IMR-90 (cell line): ENCODE measurements around the gene RBFOX2. TPM values are rescaled to one million over a fixed set of nuclear protein-coding genes. Genes with fewer than 3 reads are reported as not detected.

Source experiments
- ATAC-seq: fragments of 200-7000 bp; cut with Tn5 transposase; 2 replicates; pipeline ENCODE4 v1.9.1; 2020; ENCODE audit warnings: low read depth, mild to moderate bottlenecking, moderate library complexity
- BruUV-seq: library from RNA; stranded (reverse); fragments of 400-500 nt; replicated peaks from 2 replicates; lab custom pipeline; 2021; lab: Mats Ljungman, UMichigan
- CTCF ChIA-PET: fragments of 300-600 bp; formaldehyde crosslinking; extraction: SDS; loops from one replicate; lab custom pipeline; 2021; ENCODE audit warnings: antibody characterized with exemption; lab: Yijun Ruan, JAX
- POLR2A ChIA-PET: fragments of 300-600 bp; sonication (Branson Sonifier 250); formaldehyde crosslinking; loops from one replicate; lab custom pipeline; 2022; ENCODE audit warnings: antibody characterized with exemption; ENCODE audit not compliant: unreplicated experiment; lab: Charles Lee
- DNase-seq: peaks from one replicate; pipeline ENCODE4 v3.0.0; 2013
- H2AFZ ChIP-seq: replicated peaks from 2 replicates; pipeline ENCODE3; 2013; ENCODE audit warnings: low read length, mild to moderate bottlenecking; ENCODE audit not compliant: poor library complexity
- H2AK5ac ChIP-seq: 2 replicates; pipeline ENCODE4 v1.6.1; 2013; ENCODE audit warnings: low read depth, low read length, inconsistent platforms
- H2AK9ac ChIP-seq: replicated peaks from 2 replicates; pipeline ENCODE3; 2013; ENCODE audit warnings: mild to moderate bottlenecking, low read depth, low read length, moderate library complexity; ENCODE audit not compliant: poor library complexity
- H2BK120ac ChIP-seq: 2 replicates; pipeline ENCODE4 v1.6.1; 2013; ENCODE audit warnings: low read depth, low read length, inconsistent platforms
- H2BK15ac ChIP-seq: 3 replicates; pipeline ENCODE4 v1.6.1; 2013; ENCODE audit warnings: low read depth, low read length, inconsistent platforms
- H2BK20ac ChIP-seq: 2 replicates; pipeline ENCODE4 v1.6.1; 2013; ENCODE audit warnings: low read depth, mild to moderate bottlenecking, inconsistent platforms, low read length, moderate library complexity
- H2BK5ac ChIP-seq: 2 replicates; pipeline ENCODE4 v1.6.1; 2013; ENCODE audit warnings: mild to moderate bottlenecking, low read depth, low read length, inconsistent platforms; ENCODE audit not compliant: poor library complexity, severe bottlenecking
- H3K14ac ChIP-seq: replicated peaks from 2 replicates; pipeline ENCODE4 v1.6.1; 2013; ENCODE audit warnings: low read depth, low read length, inconsistent platforms
- H3K18ac ChIP-seq: 2 replicates; pipeline ENCODE4 v1.6.1; 2013; ENCODE audit warnings: low read depth, low read length, control low read depth
- H3K23ac ChIP-seq: 2 replicates; pipeline ENCODE4 v1.6.1; 2013; ENCODE audit warnings: low read depth, low read length, inconsistent platforms
- H3K27ac ChIP-seq: 2 replicates; pipeline ENCODE4 v1.5.1; 2013; ENCODE audit warnings: mild to moderate bottlenecking, control low read depth, low read length; ENCODE audit not compliant: insufficient read depth
- H3K27me3 ChIP-seq: 2 replicates; pipeline ENCODE4 v1.6.1; 2013; ENCODE audit warnings: low read length; ENCODE audit not compliant: control insufficient read depth, insufficient read depth
- H3K36me3 ChIP-seq: 2 replicates; pipeline ENCODE4 v1.6.1; 2013; ENCODE audit warnings: low read length, mixed read lengths; ENCODE audit not compliant: control insufficient read depth, insufficient read depth
- H3K4ac ChIP-seq: 2 replicates; pipeline ENCODE4 v1.6.1; 2013; ENCODE audit warnings: low read depth, low read length, inconsistent platforms
- H3K4me1 ChIP-seq: 2 replicates; pipeline ENCODE4 v1.6.1; 2013; ENCODE audit warnings: low read length, mixed read lengths; ENCODE audit not compliant: control insufficient read depth, insufficient read depth
- H3K4me2 ChIP-seq: 2 replicates; pipeline ENCODE4 v1.6.1; 2013; ENCODE audit warnings: low read depth, mild to moderate bottlenecking, control low read depth, low read length, moderate library complexity
- H3K4me3 ChIP-seq: 2 replicates; pipeline ENCODE4 v1.5.1; 2013; ENCODE audit warnings: low read depth, mild to moderate bottlenecking, control low read depth, low read length, moderate library complexity; ENCODE audit not compliant: insufficient read depth
- H3K56ac ChIP-seq: 2 replicates; pipeline ENCODE4 v1.6.1; 2013; ENCODE audit warnings: low read length, inconsistent platforms; ENCODE audit not compliant: insufficient read depth; ENCODE audit errors: extremely low read depth
- H3K79me1 ChIP-seq, 2 experiments: 2 replicates each; pipeline ENCODE4 v1.6.1; 2013; ENCODE audit warnings: low read length in 2 of 2, inconsistent platforms in 1 of 2, low read depth in 1 of 2
- H3K9ac ChIP-seq: 2 replicates; pipeline ENCODE4 v1.6.1; 2013; ENCODE audit warnings: low read depth, low read length, control low read depth
- H3K9me1 ChIP-seq: 2 replicates; pipeline ENCODE4 v1.6.1; 2013; ENCODE audit warnings: low read length, inconsistent platforms; ENCODE audit not compliant: insufficient read depth
- H3K9me3 ChIP-seq: 2 replicates; pipeline ENCODE4 v1.6.1; 2013; ENCODE audit warnings: low read length; ENCODE audit not compliant: control insufficient read depth, insufficient read depth
- H4K20me1 ChIP-seq: 2 replicates; pipeline ENCODE4 v1.6.1; 2013; ENCODE audit warnings: low read length, inconsistent platforms; ENCODE audit not compliant: insufficient read depth
- H4K5ac ChIP-seq: 2 replicates; pipeline ENCODE4 v1.6.1; 2013; ENCODE audit warnings: mild to moderate bottlenecking, low read depth, low read length, control low read depth
- H4K8ac ChIP-seq, 2 experiments: 2 replicates each; pipeline ENCODE4 v1.6.1; 2013; ENCODE audit warnings: low read depth in 2 of 2, low read length in 2 of 2, control low read depth in 1 of 2, inconsistent platforms in 1 of 2
- H4K91ac ChIP-seq: 2 replicates; pipeline ENCODE4 v1.6.1; 2013; ENCODE audit warnings: low read depth, low read length, inconsistent platforms; ENCODE audit not compliant: insufficient read depth
- CEBPB ChIP-seq: IDR thresholded peaks from 2 replicates; pipeline ENCODE4 v1.6.1; 2012; ENCODE audit warnings: low read depth, low read length, improper control_type of control experiment
- CHD1 ChIP-seq: IDR thresholded peaks from 2 replicates; pipeline ENCODE4 v1.6.1; 2012; ENCODE audit warnings: low read depth, low read length, improper control_type of control experiment
- MAZ ChIP-seq: IDR thresholded peaks from 2 replicates; pipeline ENCODE4 v1.6.1; 2012; ENCODE audit warnings: low read depth, mild to moderate bottlenecking, low read length, improper control_type of control experiment, moderate library complexity, borderline replicate concordance
- MXI1 ChIP-seq: IDR thresholded peaks from 2 replicates; pipeline ENCODE4 v1.6.1; 2012; ENCODE audit warnings: low read depth, mild to moderate bottlenecking, low read length, moderate library complexity, borderline replicate concordance
- NFE2L2 ChIP-seq: fragments of 150-350 bp; IDR thresholded peaks from 2 replicates; pipeline ENCODE4 v1.6.1; 2016; ENCODE audit warnings: low read depth, mild to moderate bottlenecking, low read length
- SMC3 ChIP-seq: fragments of 150-350 bp; IDR thresholded peaks from 2 replicates; pipeline ENCODE4 v1.6.1; 2016; ENCODE audit warnings: low read depth, mild to moderate bottlenecking, antibody characterized with exemption, low read length, moderate library complexity
- USF2 ChIP-seq: fragments of 150-350 bp; IDR thresholded peaks from 2 replicates; pipeline ENCODE4 v1.6.1; 2017; ENCODE audit warnings: mild to moderate bottlenecking, antibody characterized with exemption, low read length, low read depth
- WGBS, 2 experiments: methylation state at CpG; one replicate each; pipeline versions ENCODE4 v1.1.5 to v1.1.7; 2013; ENCODE audit warnings: missing lambda C conversion rate in 2 of 2; ENCODE audit not compliant: insufficient read length in 1 of 2; ENCODE audit errors: extremely low coverage in 2 of 2; 5-methylcytosine and 5-hydroxymethylcytosine counted together
- dilution Hi-C: fragments of 300-500 bp; cut with HindIII; formaldehyde crosslinking; loops from one replicate; pipeline ENCODE4 v1.14.3; 2018; ENCODE audit warnings: low sequenced_read_pairs; ENCODE audit not compliant: unreplicated experiment
- in situ Hi-C: fragments of 300-500 bp; cut with MboI; formaldehyde crosslinking; loops from 3 replicates; pipeline ENCODE4 v1.14.3; 2019; ENCODE audit warnings: low sequenced_read_pairs, inconsistent platforms, mixed read lengths
- intact Hi-C: fragments of 100-400 bp; cut with micrococcal nuclease; formaldehyde crosslinking; loops from 2 replicates; pipeline ENCODE4 v1.10.0; 2022
- polyA plus RNA-seq, 3 experiments: library from polyadenylated mRNA; depleted of rRNA; stranded (reverse); fragments of >200 nt; gene quantifications; 2 replicates each; pipeline ENCODE4 v1.2.3, GENCODE V29; 2012; ENCODE audit warnings: low replicate concordance in 1 of 3
- total RNA-seq: library from RNA; depleted of rRNA; stranded (reverse); fragments of >200 nt; gene quantifications from 2 replicates; pipeline ENCODE4 v1.2.3, GENCODE V29; 2012

The RBFOX2 gene
- total and polyA plus RNA-seq, 2 of the 4 experiments (the other 2 are of a cell fraction): 146 to 178 TPM

GRCh38 chr22:35905894-35906293 is 122.7 kb downstream of the RBFOX2 start:
- Histone ChIP-seq H4K5ac (no peak overlapping the region), H2AFZ (no peak overlapping the region), H3K56ac (no peak overlapping the region), H3K4ac (no peak overlapping the region), H2BK5ac (no peak overlapping the region), H3K4me1 (peaks cover 6% of the 10 kb centered on the region), H3K79me1 (peaks cover 49 to 86% of the 10 kb centered on the region in 2 experiments), H3K4me2 (no peak overlapping the region), H4K91ac (no peak overlapping the region), H2BK15ac (no peak overlapping the region), H3K18ac (no peak overlapping the region), H3K9me3 (no peaks in the 10 kb centered on the region), H3K27me3 (no peaks in the 10 kb centered on the region), H4K8ac (no peak overlapping the region), H3K4me3 (no peak overlapping the region), H2BK20ac (no peak overlapping the region), H2AK5ac (no peak overlapping the region), H4K20me1 (peaks cover 52% of the 10 kb centered on the region), H2AK9ac (no peak overlapping the region), H3K9ac (no peak overlapping the region), H2BK120ac (no peak overlapping the region), H3K14ac (no peak overlapping the region), H3K36me3 (no peaks in the 10 kb centered on the region), H3K23ac (no peak overlapping the region), H3K27ac (no peak overlapping the region), H3K9me1 (peaks cover 18% of the 10 kb centered on the region)
- no TSS peak for BruUV-seq
- dilution Hi-C loops (no loop called here), intact Hi-C loops (no loop called here), in situ Hi-C loops (no loop called here)
- TF ChIP-seq USF2: no peak
- no peak for TF ChIP-seq CEBPB
- no peak for TF ChIP-seq SMC3
- no peak for TF ChIP-seq CHD1
- no peak for TF ChIP-seq MXI1
- TF ChIP-seq MAZ: no peak
- TF ChIP-seq NFE2L2: no peak
- DNase-seq (no peak), ATAC-seq (no peak)
- ChIA-PET POLR2A (no interaction called here), CTCF (no interaction called here)
- WGBS, 2 experiments: no CpG with 5 or more reads among the region's 1 CpG
